ENCODE measurements around the gene LILRB5. TPM values are rescaled to one million over a fixed set of nuclear protein-coding genes. Genes with fewer than 3 reads are reported as not detected.
"Not testable (repeated sequence)": the region's sequence is repeated elsewhere in the genome, so short reads cannot be mapped to it uniquely, and the experiment has no call there.

Gene LILRB5
- total RNA-seq, 4 donors from 2014 or later = 12.5 to 17.5 (median 15.1) TPM

GRCh38 chr19:54298357-54299125, 41.5 kb upstream of the LILRB5 start:
- ATAC-seq = no peak
- TF ChIP-seq POLR2AphosphoS5 (IDR thresholded peaks at IDR 0.05) (no peak), EP300 (IDR thresholded peaks at IDR 0.05) (no peak), CTCF (IDR thresholded peaks at IDR 0.05) (no peak), POLR2A (IDR thresholded peaks at IDR 0.05) (no peak)

GRCh38 chr19:54297759-54298305, 40.8 kb upstream of the LILRB5 start:
- ATAC-seq = no peak
- TF ChIP-seq EP300 (IDR thresholded peaks at IDR 0.05) (no peak), CTCF (IDR thresholded peaks at IDR 0.05) (no peak), POLR2AphosphoS5 (IDR thresholded peaks at IDR 0.05) (no peak), POLR2A (IDR thresholded peaks at IDR 0.05) (no peak)

More at GRCh38 chr19:54298357-54299125, 41.5 kb upstream of the LILRB5 start:
- Histone ChIP-seq H3K9me3 (peaks cover 0 to 11% (median 0%) of the 10 kb centered on the region in 3 donors), H3K4me1 (no peaks in the 10 kb centered on the region), H3K27ac (no peak overlapping the region), H3K36me3 (no peaks in the 10 kb centered on the region), H3K27me3 (peaks cover 54% of the 10 kb centered on the region), H3K4me3 (no peak overlapping the region)
- no CpG with 5 or more reads among the region's 4 CpGs for WGBS, 2 donors (ENCODE audit: low coverage in 1 of 2)

GRCh38 chr19:54294539-54294938, 37.5 kb upstream of the LILRB5 start:
- peaks cover 60% of the 10 kb centered on the region for H3K27me3 ChIP-seq
- ATAC-seq = no peak
- no peaks in the 10 kb centered on the region for H3K4me1 ChIP-seq
- no peaks in the 10 kb centered on the region for H3K36me3 ChIP-seq
- H3K27ac ChIP-seq = no peak overlapping the region
- no peak overlapping the region for H3K4me3 ChIP-seq
- 88 to 93% methylated on average over 1 to 5 of the region's 6 CpGs for WGBS, 2 donors (ENCODE audit: low coverage in 1 of 2)
- peaks cover 0 to 11% (median 0%) of the 10 kb centered on the region in 3 donors for H3K9me3 ChIP-seq
- TF ChIP-seq POLR2AphosphoS5 (IDR thresholded peaks at IDR 0.05) (no peak), POLR2A (IDR thresholded peaks at IDR 0.05) (no peak), EP300 (IDR thresholded peaks at IDR 0.05) (no peak), CTCF (IDR thresholded peaks at IDR 0.05) (no peak)

More at GRCh38 chr19:54297759-54298305, 40.8 kb upstream of the LILRB5 start:
- Histone ChIP-seq H3K4me1 (no peaks in the 10 kb centered on the region), H3K27ac (no peak overlapping the region), H3K9me3 (peaks cover 0 to 11% (median 0%) of the 10 kb centered on the region in 3 donors), H3K36me3 (no peaks in the 10 kb centered on the region), H3K27me3 (peaks cover 58% of the 10 kb centered on the region), H3K4me3 (no peak overlapping the region)
- WGBS, 2 donors (ENCODE audit: low coverage in 1 of 2) = 62% methylated on average over 4 of the region's 7 CpGs; no CpG with 5 or more reads in 1 of the 2 donors

GRCh38 chr19:54289160-54289559, 32.1 kb upstream of the LILRB5 start:
- H3K9me3 ChIP-seq, H3K27ac ChIP-seq, ATAC-seq, H3K4me1 ChIP-seq, H3K4me3 ChIP-seq, H3K36me3 ChIP-seq: not testable (repeated sequence)
- H3K27me3 ChIP-seq = peaks cover 28% of the 10 kb centered on the region
- 64 to 71% methylated on average over 5 to 8 of the region's 8 CpGs for WGBS, 2 donors (ENCODE audit: low coverage in 1 of 2)

- 35 to 65% methylated on average over 4 of the region's 4 CpGs for WGBS, 2 donors (ENCODE audit: low coverage in 1 of 2)
Observed at GRCh38 chr19:54287456-54287855, 30.4 kb upstream of the LILRB5 start.

GRCh38 chr19:54286283-54286682, 29.2 kb upstream of the LILRB5 start:
- H3K9me3 ChIP-seq, ATAC-seq, H3K36me3 ChIP-seq, H3K4me1 ChIP-seq, H3K27ac ChIP-seq, H3K4me3 ChIP-seq: not testable (repeated sequence)
- peaks cover 43% of the 10 kb centered on the region for H3K27me3 ChIP-seq
- WGBS, 2 donors (ENCODE audit: low coverage in 1 of 2) = 90% methylated on average over 2 of the region's 10 CpGs; no CpG with 5 or more reads in 1 of the 2 donors

More at GRCh38 chr19:54287456-54287855, 30.4 kb upstream of the LILRB5 start:
- Histone ChIP-seq H3K27ac (no peak overlapping the region), H3K4me3 (no peak overlapping the region), H3K36me3 (no peaks in the 10 kb centered on the region), H3K4me1 (no peaks in the 10 kb centered on the region), H3K9me3 (peaks cover 0 to 7% (median 0%) of the 10 kb centered on the region in 3 donors), H3K27me3 (peaks cover 35% of the 10 kb centered on the region)
- no peak for TF ChIP-seq CTCF (IDR thresholded peaks at IDR 0.05)
- no peak for TF ChIP-seq POLR2AphosphoS5 (IDR thresholded peaks at IDR 0.05)
- no peak for TF ChIP-seq EP300 (IDR thresholded peaks at IDR 0.05)
- no peak for TF ChIP-seq POLR2A (IDR thresholded peaks at IDR 0.05)
- ATAC-seq = no peak

GRCh38 chr19:54285427-54286056, 28.5 kb upstream of the LILRB5 start:
- H3K9me3 ChIP-seq, H3K4me1 ChIP-seq, ATAC-seq, H3K27ac ChIP-seq, H3K36me3 ChIP-seq, H3K4me3 ChIP-seq: not testable (repeated sequence)
- peaks cover 43% of the 10 kb centered on the region for H3K27me3 ChIP-seq
- WGBS, 2 donors (ENCODE audit: low coverage in 1 of 2) = 50% methylated on average over 2 of the region's 12 CpGs; no CpG with 5 or more reads in 1 of the 2 donors

Data from gastroesophageal sphincter (tissue), 4 donors.